GM19099 (cell line): ENCODE data around the gene CSNK2A2.

Source experiments
- POLR2A ChIP-seq: IDR thresholded peaks from 3 replicates; pipeline ENCODE4 v1.6.1; 2011; ENCODE audit warnings: low read depth; ENCODE audit not compliant: insufficient read length; ENCODE audit errors: extremely low read depth

CSNK2A2 gene

GRCh38 chr16:58116081-58116480 is 81.8 kb downstream of the CSNK2A2 start:
- no peak for TF ChIP-seq POLR2A

- no peak for TF ChIP-seq POLR2A
Measured at GRCh38 chr16:58114827-58115825, 82.8 kb downstream of the CSNK2A2 start.

- TF ChIP-seq POLR2A = no peak
Measured at GRCh38 chr16:58111302-58111627, 86.6 kb downstream of the CSNK2A2 start.

- no peak for TF ChIP-seq POLR2A
Measured at GRCh38 chr16:58110571-58111301, 87.2 kb downstream of the CSNK2A2 start.

GRCh38 chr16:58109881-58110280 is 88.0 kb downstream of the CSNK2A2 start:
- no peak for TF ChIP-seq POLR2A

GRCh38 chr16:58109330-58109729 is 88.6 kb downstream of the CSNK2A2 start:
- TF ChIP-seq POLR2A = no peak
